Endothelial cell of umbilical vein (primary cell): ENCODE results near the gene PAX5. TPM values are rescaled to one million over a fixed set of nuclear protein-coding genes. Genes with fewer than 3 reads are reported as not detected.

Experiments used
- BruUV-seq: library from RNA; stranded (reverse); fragments of 400-500 nt; replicated peaks from 2 replicates; lab custom pipeline; 2021; lab: Mats Ljungman, UMichigan
- CTCF ChIA-PET: fragments of 300-600, 350-600 bp; sonication (Branson Sonifier 250); formaldehyde crosslinking; loops from one replicate; lab custom pipeline; 2021; ENCODE audit warnings: antibody characterized with exemption, inconsistent platforms; lab: Charles Lee
- POLR2A ChIA-PET: fragments of 300-600, 350-600 bp; sonication (Branson Sonifier 250); formaldehyde crosslinking; loops from one replicate; lab custom pipeline; 2021; ENCODE audit warnings: antibody characterized with exemption, inconsistent platforms; lab: Charles Lee
- DNase-seq: peaks from one replicate; pipeline ENCODE4 v3.0.0-alpha.2; 2011; ENCODE audit warnings: low read depth, low spot score
- FAIRE-seq: peaks from 2 replicates; lab custom pipeline; 2011; peaks lifted over from hg19 to GRCh38; lab: Jason Lieb, UNC
- H2AFZ ChIP-seq: 2 replicates; pipeline ENCODE4 v1.6.0; 2012; ENCODE audit warnings: low read depth, low read length, control low read depth, inconsistent platforms
- H3K27ac ChIP-seq: 2 replicates; pipeline ENCODE4 v1.5.1; 2011; ENCODE audit warnings: low read depth, mild to moderate bottlenecking, control low read depth, low read length, moderate library complexity; ENCODE audit not compliant: insufficient read depth
- H3K27me3 ChIP-seq, 2 experiments: 2 replicates each; pipeline versions ENCODE4 v1.6.0 to v1.6.1; 2011; ENCODE audit warnings: low read length in 2 of 2, mixed read lengths in 1 of 2; ENCODE audit not compliant: control insufficient read depth in 2 of 2, insufficient read depth in 2 of 2
- H3K36me3 ChIP-seq, 2 experiments: 2 replicates in 1 of 2; 3 replicates in 1 of 2; pipeline ENCODE4 v1.5.1; 2011; ENCODE audit warnings: low read length in 2 of 2, mild to moderate bottlenecking in 1 of 2, moderate library complexity in 1 of 2; ENCODE audit not compliant: control insufficient read depth in 2 of 2, insufficient read depth in 2 of 2; ENCODE audit errors: extremely low read depth in 1 of 2
- H3K4me1 ChIP-seq: 3 replicates; pipeline ENCODE4 v1.5.1; 2011; ENCODE audit warnings: mild to moderate bottlenecking, low read length; ENCODE audit not compliant: control insufficient read depth, insufficient read depth; ENCODE audit errors: extremely low read depth
- H3K4me2 ChIP-seq: 2 replicates; pipeline ENCODE4 v1.6.1; 2011; ENCODE audit warnings: low read length, control low read depth, mixed read lengths; ENCODE audit not compliant: insufficient read depth
- H3K4me3 ChIP-seq, 3 experiments: fragments of 200-600 bp in 1 of 3; sonication (generic), shearing (Covaris generic) in 1 of 3; replicated peaks in 1 of 3; 2 replicates each; pipeline ENCODE4 v1.5.1; 2011 to 2016; ENCODE audit warnings: control low read depth in 3 of 3, low read length in 3 of 3, mild to moderate bottlenecking in 2 of 3, inconsistent platforms in 1 of 3, low read depth in 1 of 3, moderate library complexity in 1 of 3; ENCODE audit not compliant: insufficient read depth in 1 of 3
- H3K79me2 ChIP-seq: 2 replicates; pipeline ENCODE4 v1.6.0; 2012; ENCODE audit warnings: low read length, inconsistent platforms; ENCODE audit not compliant: control insufficient read depth, insufficient read depth
- H3K9ac ChIP-seq: replicated peaks from 2 replicates; pipeline ENCODE3; 2011; ENCODE audit warnings: low read length, control low read depth; ENCODE audit not compliant: insufficient read depth; ENCODE audit errors: extremely low read depth
- H3K9me1 ChIP-seq: replicated peaks from 3 replicates; pipeline ENCODE4 v1.6.0; 2011; ENCODE audit warnings: mild to moderate bottlenecking, low read length; ENCODE audit not compliant: control insufficient read depth, insufficient read depth; ENCODE audit errors: extremely low read depth
- H3K9me3 ChIP-seq: replicated peaks from 2 replicates; pipeline ENCODE4 v1.5.1; 2012; ENCODE audit warnings: low read length, inconsistent platforms; ENCODE audit not compliant: control insufficient read depth, insufficient read depth
- H4K20me1 ChIP-seq: replicated peaks from 2 replicates; pipeline ENCODE3; 2011; ENCODE audit warnings: mild to moderate bottlenecking, low read length; ENCODE audit not compliant: control insufficient read depth, insufficient read depth; ENCODE audit errors: extremely low read depth
- EZH2 ChIP-seq: IDR thresholded peaks from 2 replicates; pipeline ENCODE4 v1.6.1; 2012; ENCODE audit warnings: borderline replicate concordance, low read depth, mild to moderate bottlenecking, moderate library complexity, low read length, inconsistent platforms; ENCODE audit not compliant: severe bottlenecking
- FOS ChIP-seq: IDR thresholded peaks from 2 replicates; pipeline ENCODE4 v1.6.1; 2011; ENCODE audit warnings: mild to moderate bottlenecking, low read length, moderate library complexity, borderline replicate concordance; ENCODE audit not compliant: insufficient read depth
- GATA2 ChIP-seq: IDR thresholded peaks from 2 replicates; pipeline ENCODE4 v1.7.0; 2011; ENCODE audit warnings: low read depth, mild to moderate bottlenecking, moderate library complexity, mixed read lengths, low read length; ENCODE audit not compliant: insufficient read length, insufficient read depth
- JUN ChIP-seq: IDR thresholded peaks from 2 replicates; pipeline ENCODE4 v1.6.1; 2011; ENCODE audit warnings: borderline replicate concordance, low read depth; ENCODE audit not compliant: insufficient read length, insufficient read depth
- MAX ChIP-seq: IDR thresholded peaks from 2 replicates; pipeline ENCODE4 v1.6.1; 2011; ENCODE audit not compliant: insufficient read depth, insufficient read length
- MYC ChIP-seq: IDR thresholded peaks from one replicate; pipeline ENCODE4 v1.6.1; 2011; ENCODE audit warnings: mild to moderate bottlenecking, low read depth, low read length
- POLR2A ChIP-seq: IDR thresholded peaks from 2 replicates; pipeline ENCODE4 v1.6.1; 2012; ENCODE audit warnings: low read depth, mild to moderate bottlenecking, control low read depth, low read length
- POLR2AphosphoS5 ChIP-seq: IDR thresholded peaks from 2 replicates; pipeline ENCODE4 v1.6.1; 2012; ENCODE audit warnings: low read depth, mild to moderate bottlenecking, control low read depth, low read length, moderate library complexity; ENCODE audit not compliant: insufficient read depth
- dilution Hi-C: fragments of 300-500 bp; cut with MboI; formaldehyde crosslinking; loops from one replicate; pipeline ENCODE4 v1.15.0; 2019; ENCODE audit warnings: low sequenced_read_pairs; ENCODE audit not compliant: extremely low pct_ligation_motif_present
- intact Hi-C: fragments of 100-400 bp; cut with micrococcal nuclease; formaldehyde crosslinking; loops from one replicate; pipeline ENCODE4 v1.10.0; 2022
- polyA plus RNA-seq, 4 experiments: library from polyadenylated mRNA; depleted of rRNA in 3 of 4; stranded (reverse) in 3 of 4; unstranded in 1 of 4; fragments of >200 nt; gene quantifications; 2 replicates each; pipeline versions ENCODE4 v1.2.1 to v1.2.3, GENCODE V29; 2011 to 2012; ENCODE audit warnings: missing spikeins in 1 of 4
- total RNA-seq: library from RNA; stranded (reverse); gene quantifications from 2 replicates; pipeline ENCODE4 v1.2.3, GENCODE V29; 2021
- TF ChIP-seq, protein P1 (sequence below), 2 donors: IDR thresholded peaks; 1 replicate in 1 of 2; 2 replicates in 1 of 2; pipeline ENCODE4 v1.5.1; 2011; ENCODE audit warnings: low read length in 2 of 2, mild to moderate bottlenecking in 2 of 2, moderate library complexity in 2 of 2, control low read depth in 1 of 2, inconsistent platforms in 1 of 2, low read depth in 1 of 2; ENCODE audit not compliant: insufficient read depth in 1 of 2; ENCODE audit errors: extremely low read depth in 1 of 2

The PAX5 gene
- total and polyA plus RNA-seq, 2 donors (not counting 3 experiments of a cell fraction or from before 2014, with no cell fraction given): not detected

GRCh38 chr9:37029304-37029775 lies 4.7 kb downstream of the PAX5 start:
- no TSS peak for BruUV-seq
- no peak for FAIRE-seq

More at GRCh38 chr9:37029304-37029775, 4.7 kb downstream of the PAX5 start:
- no peaks in the 10 kb centered on the region for H3K9me1 ChIP-seq
- H3K4me3 ChIP-seq: no peak overlapping the region
- no peaks in the 10 kb centered on the region for H3K9me3 ChIP-seq
- ChIA-PET CTCF (no interaction called here), POLR2A (no interaction called here)
- DNase-seq: no peak
- H3K36me3 ChIP-seq: no peaks in the 10 kb centered on the region
- H4K20me1 ChIP-seq: no peaks in the 10 kb centered on the region
- H3K4me1 ChIP-seq: peaks cover 11% of the 10 kb centered on the region
- no peak overlapping the region for H2AFZ ChIP-seq
- no peak overlapping the region for H3K9ac ChIP-seq
- no peak overlapping the region for H3K27ac ChIP-seq
- TF ChIP-seq JUN (no peak), MYC (no peak), POLR2A (no peak), GATA2 (no peak), POLR2AphosphoS5 (no peak), EZH2 (no peak), FOS (no peak), MAX (no peak)
- TF ChIP-seq, protein P1, sequence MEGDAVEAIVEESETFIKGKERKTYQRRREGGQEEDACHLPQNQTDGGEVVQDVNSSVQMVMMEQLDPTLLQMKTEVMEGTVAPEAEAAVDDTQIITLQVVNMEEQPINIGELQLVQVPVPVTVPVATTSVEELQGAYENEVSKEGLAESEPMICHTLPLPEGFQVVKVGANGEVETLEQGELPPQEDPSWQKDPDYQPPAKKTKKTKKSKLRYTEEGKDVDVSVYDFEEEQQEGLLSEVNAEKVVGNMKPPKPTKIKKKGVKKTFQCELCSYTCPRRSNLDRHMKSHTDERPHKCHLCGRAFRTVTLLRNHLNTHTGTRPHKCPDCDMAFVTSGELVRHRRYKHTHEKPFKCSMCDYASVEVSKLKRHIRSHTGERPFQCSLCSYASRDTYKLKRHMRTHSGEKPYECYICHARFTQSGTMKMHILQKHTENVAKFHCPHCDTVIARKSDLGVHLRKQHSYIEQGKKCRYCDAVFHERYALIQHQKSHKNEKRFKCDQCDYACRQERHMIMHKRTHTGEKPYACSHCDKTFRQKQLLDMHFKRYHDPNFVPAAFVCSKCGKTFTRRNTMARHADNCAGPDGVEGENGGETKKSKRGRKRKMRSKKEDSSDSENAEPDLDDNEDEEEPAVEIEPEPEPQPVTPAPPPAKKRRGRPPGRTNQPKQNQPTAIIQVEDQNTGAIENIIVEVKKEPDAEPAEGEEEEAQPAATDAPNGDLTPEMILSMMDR (IDR thresholded peaks at IDR 0.05; ENCODE audit: extremely low read depth in 1 of 2, insufficient read depth in 1 of 2, low read depth in 1 of 2, low read length in 2 of 2): no peak
- no peak overlapping the region for H3K4me2 ChIP-seq
- dilution Hi-C loops (no loop called here), intact Hi-C loops (no loop called here)
- no peaks in the 10 kb centered on the region for H3K79me2 ChIP-seq
- H3K27me3 ChIP-seq: peaks cover 87 to 98% of the 10 kb centered on the region in 2 experiments
